ENCODE data around the gene GAR1.
"Not testable (repeated sequence)": the region's sequence is repeated elsewhere in the genome, so short reads cannot be mapped to it uniquely, and the experiment has no call there.

GAR1 gene

GRCh38 chr4:109846395-109847098, 31.0 kb downstream of the GAR1 start:
- DNase-seq (ENCODE audit: low read depth), result no peak

- DNase-seq (ENCODE audit: low read depth), result no peak
Observed at GRCh38 chr4:109847896-109848442, 32.4 kb downstream of the GAR1 start, which contains the start of gene LRIT3. LRIT3 (plus strand) TSS chr4:109848107; CDS start chr4:109848202, 95 bp downstream.

- no peak for DNase-seq (ENCODE audit: low read depth)
Observed at GRCh38 chr4:109848501-109848900, 32.9 kb downstream of the GAR1 start.

- DNase-seq (ENCODE audit: low read depth), result no peak
Observed at GRCh38 chr4:109850601-109851000, 35.0 kb downstream of the GAR1 start.

- not testable (repeated sequence) for DNase-seq (ENCODE audit: low read depth)
Observed at GRCh38 chr4:109859426-109860300, 44.1 kb downstream of the GAR1 start.

- DNase-seq (ENCODE audit: low read depth), result no peak
Observed at GRCh38 chr4:109861271-109861670, 45.7 kb downstream of the GAR1 start.

- no peak for DNase-seq (ENCODE audit: low read depth)
Observed at GRCh38 chr4:109861916-109862511, 46.5 kb downstream of the GAR1 start.

GRCh38 chr4:109864134-109864533, 48.6 kb downstream of the GAR1 start:
- no peak for DNase-seq (ENCODE audit: low read depth)

GRCh38 chr4:109870061-109870460, 54.5 kb downstream of the GAR1 start:
- DNase-seq (ENCODE audit: low read depth), result no peak

GRCh38 chr4:109872065-109872464, 56.5 kb downstream of the GAR1 start:
- no peak for DNase-seq (ENCODE audit: low read depth)

- no peak for DNase-seq (ENCODE audit: low read depth)
Observed at GRCh38 chr4:109872950-109873656, 57.5 kb downstream of the GAR1 start.

- DNase-seq (ENCODE audit: low read depth), result peak; percentile 31
Observed at GRCh38 chr4:109873791-109874514, 58.4 kb downstream of the GAR1 start.
